Gastrocnemius medialis (tissue), 4 donors: ENCODE data around the gene CHKA. TPM values are rescaled to one million over a fixed set of nuclear protein-coding genes. Genes with fewer than 3 reads are reported as not detected.
A peak's percentile ranks its signal among the peaks of the same experiment; 100 is the strongest.

Experiments
- ATAC-seq, 2 donors: fragments of 150-250 bp; one replicate each; pipeline ENCODE4 v1.9.1; 2016
- DNase-seq, 2 donors: peaks; one replicate each; pipeline ENCODE4 v3.0.0-alpha.2; 2019
- H3K27ac ChIP-seq, 4 donors: fragments of 200-600 bp; sonication (generic); 1 replicate in 1 of 4; 2 replicates in 3 of 4; pipeline ENCODE4 v1.5.1; 2016 to 2018; ENCODE audit warnings: mild to moderate bottlenecking in 2 of 4, moderate library complexity in 1 of 4
- H3K27me3 ChIP-seq, 3 donors: fragments of 200-600 bp; sonication (generic) in 2 of 3; 1 replicate in 1 of 3; 2 replicates in 2 of 3; pipeline versions ENCODE4 v1.5.1 to v1.6.0; 2016 to 2019; ENCODE audit warnings: mild to moderate bottlenecking in 1 of 3, moderate library complexity in 1 of 3
- H3K36me3 ChIP-seq, 2 donors: fragments of 200-600 bp; sonication (generic) in 1 of 2; one replicate each; pipeline ENCODE4 v1.5.1; 2017 to 2018
- H3K4me1 ChIP-seq, 2 donors: fragments of 200-600 bp; sonication (generic) in 1 of 2; one replicate each; pipeline ENCODE4 v1.5.1; 2016 to 2017; ENCODE audit warnings: mild to moderate bottlenecking in 2 of 2
- H3K4me3 ChIP-seq, 4 donors: fragments of 200-600 bp; sonication (generic) in 3 of 4; 1 replicate in 1 of 4; 2 replicates in 3 of 4; pipeline ENCODE4 v1.5.1; 2016 to 2019; ENCODE audit warnings: mild to moderate bottlenecking in 2 of 4
- H3K9me3 ChIP-seq, 3 donors: fragments of 200-600 bp; sonication (generic) in 2 of 3; 1 replicate in 1 of 3; 2 replicates in 2 of 3; pipeline ENCODE4 v1.5.1; 2016 to 2019
- POLR2A ChIP-seq, 2 donors: fragments of 450-650 bp; IDR thresholded peaks; one replicate each; pipeline ENCODE4 v1.6.1; 2017; ENCODE audit warnings: antibody characterized with exemption in 2 of 2, mild to moderate bottlenecking in 2 of 2, moderate library complexity in 2 of 2
- in situ Hi-C, 4 donors: fragments of 200-750 bp; cut with MboI; loops; one replicate each; pipeline versions ENCODE4 v1.15.0 to v1.8.0; 2017; ENCODE audit warnings: low sequenced_read_pairs in 4 of 4
- intact Hi-C: fragments of 100-400 bp; cut with DNase I; formaldehyde crosslinking; loops from one replicate; pipeline ENCODE4 v1.15.1; 2023; ENCODE audit warnings: low total_unique reads
- total RNA-seq, 4 donors: library from RNA; depleted of rRNA; stranded (reverse); fragments of >200 nt; gene quantifications; one replicate each; pipeline versions ENCODE4 v1.1.0 to v1.2.3, GENCODE V29; 2016
- TF ChIP-seq, protein P1 (sequence below), 5 experiments: fragments of 450-650 bp in 3 of 5; fragments of 200-600 bp in 2 of 5; sonication (generic) in 2 of 5; IDR thresholded peaks in 4 of 5; conservative IDR thresholded peaks in 1 of 5; 1 replicate in 4 of 5; 2 replicates in 1 of 5; pipeline ENCODE4 v1.5.1; 2016 to 2019; ENCODE audit warnings: antibody characterized with exemption in 5 of 5, mild to moderate bottlenecking in 3 of 5, moderate library complexity in 3 of 5

CHKA gene
- total RNA-seq, 4 donors from 2014 or later: 7.3 to 20.9 (median 12.3) TPM

DNA sequence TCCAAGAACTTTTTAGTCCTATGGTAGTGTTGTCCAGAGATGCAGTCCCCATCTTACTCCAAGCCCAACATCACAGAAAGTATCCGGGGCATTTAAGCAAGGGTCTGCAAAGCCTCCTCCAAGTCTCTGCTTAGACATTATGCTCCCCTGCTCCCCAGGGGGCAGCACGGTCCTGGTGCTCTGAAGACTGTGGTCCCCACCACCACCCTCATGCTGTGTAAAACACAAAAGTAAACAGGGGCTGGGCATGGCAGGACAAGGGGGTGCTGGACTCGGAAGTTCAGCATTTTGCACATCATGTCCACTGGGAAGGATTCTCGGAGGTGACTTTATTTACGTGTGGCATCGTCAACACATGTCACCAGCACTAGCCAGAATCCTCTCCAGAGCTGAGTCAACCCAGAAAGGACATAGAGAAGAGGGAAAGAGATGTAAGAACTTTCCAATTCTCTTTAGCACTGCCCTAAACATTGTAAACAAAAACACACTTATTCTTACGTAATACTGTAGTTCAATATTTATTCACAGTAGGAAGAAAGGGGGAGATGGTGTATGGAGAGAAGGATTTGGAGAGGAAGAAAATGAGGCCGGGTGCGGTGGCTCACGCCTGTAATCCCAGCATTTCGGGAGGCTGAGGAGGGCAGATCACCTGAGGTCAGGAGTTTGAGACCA lies 44.7 kb downstream of the CHKA start:
- Histone ChIP-seq H3K27me3 (no peaks in the 10 kb centered on the region), H3K4me3 (no peak overlapping the region), H3K27ac (no peak overlapping the region), H3K4me1 (peaks cover 2 to 5% of the 10 kb centered on the region in 2 donors), H3K36me3 (peaks cover 0 to 21% of the 10 kb centered on the region in 2 donors), H3K9me3 (no peaks in the 10 kb centered on the region)
- in situ Hi-C loops: no loop called here
- intact Hi-C loops: no loop called here
- ATAC-seq (no peak), DNase-seq (no peak)
- no peak for TF ChIP-seq POLR2A (IDR thresholded peaks at IDR 0.05)
- TF ChIP-seq, protein P1, sequence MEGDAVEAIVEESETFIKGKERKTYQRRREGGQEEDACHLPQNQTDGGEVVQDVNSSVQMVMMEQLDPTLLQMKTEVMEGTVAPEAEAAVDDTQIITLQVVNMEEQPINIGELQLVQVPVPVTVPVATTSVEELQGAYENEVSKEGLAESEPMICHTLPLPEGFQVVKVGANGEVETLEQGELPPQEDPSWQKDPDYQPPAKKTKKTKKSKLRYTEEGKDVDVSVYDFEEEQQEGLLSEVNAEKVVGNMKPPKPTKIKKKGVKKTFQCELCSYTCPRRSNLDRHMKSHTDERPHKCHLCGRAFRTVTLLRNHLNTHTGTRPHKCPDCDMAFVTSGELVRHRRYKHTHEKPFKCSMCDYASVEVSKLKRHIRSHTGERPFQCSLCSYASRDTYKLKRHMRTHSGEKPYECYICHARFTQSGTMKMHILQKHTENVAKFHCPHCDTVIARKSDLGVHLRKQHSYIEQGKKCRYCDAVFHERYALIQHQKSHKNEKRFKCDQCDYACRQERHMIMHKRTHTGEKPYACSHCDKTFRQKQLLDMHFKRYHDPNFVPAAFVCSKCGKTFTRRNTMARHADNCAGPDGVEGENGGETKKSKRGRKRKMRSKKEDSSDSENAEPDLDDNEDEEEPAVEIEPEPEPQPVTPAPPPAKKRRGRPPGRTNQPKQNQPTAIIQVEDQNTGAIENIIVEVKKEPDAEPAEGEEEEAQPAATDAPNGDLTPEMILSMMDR (IDR thresholded peaks at IDR 0.05 in 4 of 5, conservative IDR thresholded peaks at IDR 0.05 in 1 of 5): peak in 1 of 5 experiments; percentile 12

DNA sequence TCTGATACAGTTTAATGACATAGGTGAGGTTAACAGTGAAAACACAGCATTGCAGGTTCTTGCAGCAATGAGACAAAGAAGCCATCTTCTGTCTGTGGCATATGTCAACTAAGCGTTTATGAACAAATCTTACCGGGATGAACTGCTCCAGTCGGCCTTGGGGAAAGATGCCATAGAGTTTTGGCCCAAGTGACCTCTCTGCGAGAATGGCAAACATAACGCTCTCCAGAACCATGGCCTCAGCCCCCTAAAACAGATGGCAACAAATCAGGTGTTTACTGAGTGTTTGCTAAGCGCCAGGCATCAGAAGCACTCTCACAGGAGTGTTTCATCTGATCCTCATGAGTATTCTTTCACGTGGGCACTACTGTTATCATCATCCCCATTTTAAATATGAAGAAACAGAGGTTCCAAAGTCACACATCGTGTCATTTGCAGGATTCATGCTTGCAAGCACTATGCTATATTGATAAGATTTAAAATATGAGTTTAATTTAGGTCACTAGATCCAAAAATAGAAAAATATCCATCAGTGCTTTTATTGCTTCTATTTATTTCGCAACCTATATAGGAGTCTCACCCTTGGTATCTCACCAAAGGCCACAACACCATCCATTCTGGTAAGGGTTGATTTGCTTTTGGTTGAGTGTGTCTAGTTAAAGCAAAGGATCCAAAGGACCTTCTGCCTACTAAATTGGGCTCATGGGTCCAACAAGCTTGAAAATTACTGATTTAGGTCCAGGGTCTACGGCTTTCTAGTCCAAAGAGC lies 46.4 kb downstream of the CHKA start:
- no peak for ATAC-seq
- Histone ChIP-seq H3K36me3 (peaks cover 0 to 37% of the 10 kb centered on the region in 2 donors), H3K4me3 (no peak overlapping the region), H3K27me3 (no peaks in the 10 kb centered on the region), H3K4me1 (no peaks in the 10 kb centered on the region), H3K27ac (no peak overlapping the region), H3K9me3 (no peaks in the 10 kb centered on the region)
- no peak for DNase-seq
- intact Hi-C loops: no loop called here
- in situ Hi-C loops: no loop called here
- TF ChIP-seq, protein P1 (IDR thresholded peaks at IDR 0.05 in 4 of 5, conservative IDR thresholded peaks at IDR 0.05 in 1 of 5): no peak
- no peak for TF ChIP-seq POLR2A (IDR thresholded peaks at IDR 0.05)

- ATAC-seq: no peak
- in situ Hi-C loops: no loop called here
- intact Hi-C loops: no loop called here
Measured at GRCh38 chr11:68071281-68072048, 49.7 kb downstream of the CHKA start.

GRCh38 chr11:68067991-68068390 lies 53.2 kb downstream of the CHKA start:
- H3K27ac ChIP-seq: no peak overlapping the region
- no peak for ATAC-seq
- peaks cover 0 to 71% of the 10 kb centered on the region in 2 donors for H3K36me3 ChIP-seq
- no peaks in the 10 kb centered on the region for H3K9me3 ChIP-seq
- no peaks in the 10 kb centered on the region for H3K27me3 ChIP-seq
- H3K4me3 ChIP-seq: no peak overlapping the region
- H3K4me1 ChIP-seq: no peaks in the 10 kb centered on the region
- no peak for DNase-seq
- intact Hi-C loops (no loop called here), in situ Hi-C loops (no loop called here)
- TF ChIP-seq, protein P1 (IDR thresholded peaks at IDR 0.05 in 4 of 5, conservative IDR thresholded peaks at IDR 0.05 in 1 of 5): no peak
- TF ChIP-seq POLR2A (IDR thresholded peaks at IDR 0.05): no peak

More at GRCh38 chr11:68071281-68072048, 49.7 kb downstream of the CHKA start:
- no peak for DNase-seq
- Histone ChIP-seq H3K36me3 (peaks cover 0 to 59% of the 10 kb centered on the region in 2 donors), H3K4me1 (no peaks in the 10 kb centered on the region), H3K9me3 (no peaks in the 10 kb centered on the region), H3K27ac (no peak overlapping the region), H3K27me3 (no peaks in the 10 kb centered on the region), H3K4me3 (no peak overlapping the region)
- TF ChIP-seq, protein P1 (IDR thresholded peaks at IDR 0.05 in 4 of 5, conservative IDR thresholded peaks at IDR 0.05 in 1 of 5): no peak
- TF ChIP-seq POLR2A (IDR thresholded peaks at IDR 0.05): no peak
